GM23338 (cell line): ENCODE results near the gene CCL27. TPM values are rescaled to one million over a fixed set of nuclear protein-coding genes. Genes with fewer than 3 reads are reported as not detected.

Experiments
- ATAC-seq: fragments of 200-7000 bp; cut with Tn5 transposase; 3 replicates; pipeline ENCODE4 v1.9.1; 2020
- DNase-seq: peaks from one replicate; pipeline ENCODE4 v3.0.0-alpha.2; 2015; ENCODE audit warnings: low spot score
- H2AFZ ChIP-seq: fragments of 200-600 bp; sonication (generic); 2 replicates; pipeline ENCODE4 v1.8.0; 2016; ENCODE audit warnings: antibody characterized with exemption, mild to moderate bottlenecking, moderate library complexity
- H3F3A ChIP-seq: fragments of 200-600 bp; sonication (generic); replicated peaks from 2 replicates; pipeline ENCODE4 v1.8.0; 2017; ENCODE audit warnings: antibody characterized with exemption, mixed run types, low read depth
- H3K27ac ChIP-seq: fragments of 200-600 bp; sonication (generic); 2 replicates; pipeline ENCODE4 v1.6.1; 2016; ENCODE audit warnings: low read depth
- H3K27me3 ChIP-seq: fragments of 200-600 bp; sonication (generic); 2 replicates; pipeline ENCODE4 v1.8.0; 2016; ENCODE audit warnings: mild to moderate bottlenecking, mixed run types, moderate library complexity; ENCODE audit not compliant: insufficient read depth
- H3K36me3 ChIP-seq: fragments of 200-600 bp; sonication (generic); 2 replicates; pipeline ENCODE4 v1.8.0; 2016; ENCODE audit warnings: mild to moderate bottlenecking; ENCODE audit not compliant: insufficient read depth
- H3K4me1 ChIP-seq: fragments of 200-600 bp; sonication (generic); 2 replicates; pipeline ENCODE4 v1.8.0; 2016; ENCODE audit warnings: mild to moderate bottlenecking, moderate library complexity; ENCODE audit not compliant: insufficient read depth
- H3K4me2 ChIP-seq: fragments of 200-600 bp; sonication (generic); 2 replicates; pipeline ENCODE4 v1.7.1; 2017; ENCODE audit warnings: mixed run types
- H3K4me3 ChIP-seq: fragments of 200-600 bp; sonication (generic); 2 replicates; pipeline ENCODE4 v1.6.1; 2016; ENCODE audit warnings: mixed run types
- H3K79me2 ChIP-seq: fragments of 200-600 bp; sonication (generic); replicated peaks from 2 replicates; pipeline ENCODE4 v1.8.0; 2017; ENCODE audit warnings: mild to moderate bottlenecking; ENCODE audit not compliant: insufficient read depth
- H3K9me2 ChIP-seq: fragments of 200-600 bp; sonication (generic); 2 replicates; pipeline ENCODE4 v1.8.0; 2017; ENCODE audit not compliant: insufficient read depth
- H4K20me1 ChIP-seq: fragments of 200-600 bp; sonication (generic); replicated peaks from 2 replicates; pipeline ENCODE4 v1.8.0; 2017; ENCODE audit warnings: mild to moderate bottlenecking; ENCODE audit not compliant: insufficient read depth
- H3K27ac Mint-ChIP-seq: 2 replicates; pipeline ENCODE4 v1.8.0; 2020; ENCODE audit warnings: inconsistent platforms, mild to moderate bottlenecking, moderate library complexity, mixed read lengths
- H3K27me3 Mint-ChIP-seq: 3 replicates; pipeline ENCODE4 v1.8.0; 2022; ENCODE audit warnings: low read depth, mild to moderate bottlenecking, moderate library complexity, mixed read lengths, inconsistent platforms; ENCODE audit not compliant: insufficient read depth, poor library complexity
- H3K36me3 Mint-ChIP-seq: 3 replicates; pipeline ENCODE4 v1.8.0; 2021; ENCODE audit warnings: low read depth, mild to moderate bottlenecking, inconsistent platforms, moderate library complexity, mixed read lengths
- H3K4me1 Mint-ChIP-seq: 3 replicates; pipeline ENCODE4 v1.8.0; 2020; ENCODE audit warnings: mild to moderate bottlenecking, inconsistent platforms, mixed read lengths
- H3K4me3 Mint-ChIP-seq: 3 replicates; pipeline ENCODE4 v1.8.0; 2021; ENCODE audit warnings: moderate library complexity, mild to moderate bottlenecking, inconsistent platforms, mixed read lengths
- H3K9me3 Mint-ChIP-seq: 3 replicates; pipeline ENCODE4 v1.8.0; 2020; ENCODE audit warnings: moderate library complexity, mild to moderate bottlenecking, inconsistent platforms, mixed read lengths
- CREB1 ChIP-seq: fragments of 250-450 bp; sonication (Bioruptor Pico); IDR thresholded peaks from 2 replicates; pipeline ENCODE4 v1.5.0; 2020; ENCODE audit warnings: low read depth, mild to moderate bottlenecking, moderate library complexity
- ETS1 ChIP-seq: IDR thresholded peaks from 2 replicates; pipeline ENCODE4 v1.6.1; 2016; ENCODE audit warnings: antibody characterized with exemption
- EZH2 ChIP-seq: fragments of 200-600 bp; sonication (generic); IDR thresholded peaks from one replicate; pipeline ENCODE4 v1.8.0; 2017; ENCODE audit warnings: antibody characterized with exemption, mild to moderate bottlenecking, low read depth; ENCODE audit not compliant: unreplicated experiment
- EZH2phosphoT487 ChIP-seq: fragments of 200-600 bp; sonication (generic); IDR thresholded peaks from one replicate; pipeline ENCODE4 v1.8.1; 2018; ENCODE audit warnings: antibody characterized with exemption; ENCODE audit not compliant: unreplicated experiment
- JUNB ChIP-seq: IDR thresholded peaks from one replicate; pipeline ENCODE4 v1.6.1; 2016; ENCODE audit warnings: antibody characterized with exemption; ENCODE audit not compliant: unreplicated experiment
- NANOG ChIP-seq: IDR thresholded peaks from 2 replicates; pipeline ENCODE4 v1.6.1; 2016; ENCODE audit warnings: antibody characterized with exemption, borderline replicate concordance
- ZNF114 ChIP-seq: fragments of 250-450 bp; sonication (Bioruptor Pico); IDR thresholded peaks from 2 replicates; pipeline ENCODE4 v1.5.0; 2020; ENCODE audit warnings: mild to moderate bottlenecking, moderate library complexity
- polyA plus RNA-seq: library from polyadenylated mRNA; unstranded; fragments of >200 nt; fragmentation: Nextera tagmentation; extraction: Ambion mirVana; gene quantifications from 2 replicates; pipeline ENCODE4 v1.2.1, GENCODE V29; 2016
- total RNA-seq: library from RNA; depleted of rRNA; stranded (reverse); fragments of >200 nt; shearing (Covaris generic); gene quantifications from 2 replicates; pipeline ENCODE4 v1.2.3, GENCODE V29; 2014
- TF ChIP-seq, protein P1 (sequence below): IDR thresholded peaks from one replicate; pipeline ENCODE4 v1.6.1; 2018; ENCODE audit warnings: antibody characterized with exemption; ENCODE audit not compliant: unreplicated experiment

CCL27 gene
- total and polyA plus RNA-seq, 2 experiments from 2014 or later: not detected

DNA sequence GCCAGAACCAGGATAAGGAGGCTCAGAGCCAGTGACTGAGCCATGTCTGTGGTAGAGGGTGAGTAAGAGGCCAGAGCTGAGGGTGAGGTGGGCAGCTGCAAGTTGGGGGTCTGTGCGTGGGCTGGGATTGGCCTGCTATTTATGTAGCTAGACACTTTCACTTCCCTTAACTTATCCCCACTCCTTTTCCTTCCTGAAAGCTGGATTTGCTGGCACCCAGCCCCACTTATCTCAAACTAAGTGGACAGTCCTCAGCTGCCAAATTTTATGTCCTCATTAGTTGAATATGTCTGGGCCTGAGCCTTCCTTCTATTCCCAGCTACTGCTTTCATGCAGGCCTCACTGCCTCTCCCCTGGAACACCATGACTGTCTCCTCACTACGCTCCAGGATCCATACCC lies 47.6 kb upstream of the CCL27 start, which contains the start of gene CCL21:
CCL21 (minus strand) TSS at position 114 of the 400 bp plus-strand sequence; CDS start at position 44, 70 bp downstream.
- no peak for ATAC-seq
- Mint-ChIP-seq H3K27ac (no peak within 1 kb of the TSS), H3K9me3 (no peaks in the 10 kb centered on the region), H3K4me3 (no peak within 1 kb of the TSS), H3K36me3 (no peaks in the 10 kb centered on the region), H3K4me1 (no peaks in the 10 kb centered on the region), H3K27me3 (peaks cover 9% of the 10 kb centered on the region)
- Histone ChIP-seq H3K79me2 (no peaks in the 10 kb centered on the region), H3K4me2 (no peak within 1 kb of the TSS), H3K4me1 (no peaks in the 10 kb centered on the region), H3K4me3 (no peak within 1 kb of the TSS), H3K36me3 (no peaks in the 10 kb centered on the region), H3K27ac (no peak within 1 kb of the TSS), H3K9me2 (0 out of 2 replicates have a peak, but pooled peaks cover 4% of the 10 kb centered on the region), H4K20me1 (no peaks in the 10 kb centered on the region), H2AFZ (no peak within 1 kb of the TSS), H3K27me3 (no peaks in the 10 kb centered on the region), H3F3A (no peaks in the 10 kb centered on the region)
- DNase-seq: no peak
- TF ChIP-seq ETS1: no peak
- TF ChIP-seq, protein P1, sequence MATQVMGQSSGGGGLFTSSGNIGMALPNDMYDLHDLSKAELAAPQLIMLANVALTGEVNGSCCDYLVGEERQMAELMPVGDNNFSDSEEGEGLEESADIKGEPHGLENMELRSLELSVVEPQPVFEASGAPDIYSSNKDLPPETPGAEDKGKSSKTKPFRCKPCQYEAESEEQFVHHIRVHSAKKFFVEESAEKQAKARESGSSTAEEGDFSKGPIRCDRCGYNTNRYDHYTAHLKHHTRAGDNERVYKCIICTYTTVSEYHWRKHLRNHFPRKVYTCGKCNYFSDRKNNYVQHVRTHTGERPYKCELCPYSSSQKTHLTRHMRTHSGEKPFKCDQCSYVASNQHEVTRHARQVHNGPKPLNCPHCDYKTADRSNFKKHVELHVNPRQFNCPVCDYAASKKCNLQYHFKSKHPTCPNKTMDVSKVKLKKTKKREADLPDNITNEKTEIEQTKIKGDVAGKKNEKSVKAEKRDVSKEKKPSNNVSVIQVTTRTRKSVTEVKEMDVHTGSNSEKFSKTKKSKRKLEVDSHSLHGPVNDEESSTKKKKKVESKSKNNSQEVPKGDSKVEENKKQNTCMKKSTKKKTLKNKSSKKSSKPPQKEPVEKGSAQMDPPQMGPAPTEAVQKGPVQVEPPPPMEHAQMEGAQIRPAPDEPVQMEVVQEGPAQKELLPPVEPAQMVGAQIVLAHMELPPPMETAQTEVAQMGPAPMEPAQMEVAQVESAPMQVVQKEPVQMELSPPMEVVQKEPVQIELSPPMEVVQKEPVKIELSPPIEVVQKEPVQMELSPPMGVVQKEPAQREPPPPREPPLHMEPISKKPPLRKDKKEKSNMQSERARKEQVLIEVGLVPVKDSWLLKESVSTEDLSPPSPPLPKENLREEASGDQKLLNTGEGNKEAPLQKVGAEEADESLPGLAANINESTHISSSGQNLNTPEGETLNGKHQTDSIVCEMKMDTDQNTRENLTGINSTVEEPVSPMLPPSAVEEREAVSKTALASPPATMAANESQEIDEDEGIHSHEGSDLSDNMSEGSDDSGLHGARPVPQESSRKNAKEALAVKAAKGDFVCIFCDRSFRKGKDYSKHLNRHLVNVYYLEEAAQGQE: no peak

- H3K27me3 ChIP-seq: no peaks in the 10 kb centered on the region
- ATAC-seq: no peak
- peaks cover 9% of the 10 kb centered on the region for H3K27me3 Mint-ChIP-seq
- no peaks in the 10 kb centered on the region for H3K4me1 ChIP-seq
- H3K79me2 ChIP-seq: no peaks in the 10 kb centered on the region
- H3K27ac ChIP-seq: no peak overlapping the region
- no peak overlapping the region for H3K4me2 ChIP-seq
- H3K9me2 ChIP-seq: 0 out of 2 replicates have a peak, but pooled peaks cover 4% of the 10 kb centered on the region
- H3K4me3 Mint-ChIP-seq: no peak overlapping the region
- no peak overlapping the region for H3K27ac Mint-ChIP-seq
- H3K4me3 ChIP-seq: no peak overlapping the region
- no peak for DNase-seq
- no peaks in the 10 kb centered on the region for H3K4me1 Mint-ChIP-seq
- H3K9me3 Mint-ChIP-seq: no peaks in the 10 kb centered on the region
- H3K36me3 ChIP-seq: no peaks in the 10 kb centered on the region
- no peaks in the 10 kb centered on the region for H4K20me1 ChIP-seq
- no peaks in the 10 kb centered on the region for H3F3A ChIP-seq
- no peak overlapping the region for H2AFZ ChIP-seq
- TF ChIP-seq, protein P1: no peak
- no peak for TF ChIP-seq JUNB
- no peak for TF ChIP-seq ZNF114 (CRISPR knock-in tag)
- no peak for TF ChIP-seq EZH2phosphoT487
- TF ChIP-seq CREB1 (CRISPR knock-in tag): no peak
- TF ChIP-seq NANOG: no peak
- TF ChIP-seq EZH2: no peak
- H3K36me3 Mint-ChIP-seq: no peaks in the 10 kb centered on the region
Observed at GRCh38 chr9:34709196-34709978, 46.9 kb upstream of the CCL27 start.
